Tongue (tissue), 2 donors: ENCODE measurements around the gene APCDD1L. TPM values are rescaled to one million over a fixed set of nuclear protein-coding genes. Genes with fewer than 3 reads are reported as not detected.
"Not testable (repeated sequence)": the region's sequence is repeated elsewhere in the genome, so short reads cannot be mapped to it uniquely, and the experiment has no call there.

Source experiments
- DNase-seq: peaks from one replicate; pipeline ENCODE4 v3.0.0-alpha.2; 2015
- total RNA-seq: library from RNA; depleted of rRNA; stranded (reverse); fragments of >200 nt; gene quantifications from one replicate; pipeline ENCODE4 v1.2.3, GENCODE V29; 2014

The APCDD1L gene
- total RNA-seq, 1 donor from 2014 or later = 5.1 TPM

- DNase-seq = peak; percentile 51
Observed at GRCh38 chr20:58514321-58515232, 622 bp downstream of the APCDD1L start.

DNA sequence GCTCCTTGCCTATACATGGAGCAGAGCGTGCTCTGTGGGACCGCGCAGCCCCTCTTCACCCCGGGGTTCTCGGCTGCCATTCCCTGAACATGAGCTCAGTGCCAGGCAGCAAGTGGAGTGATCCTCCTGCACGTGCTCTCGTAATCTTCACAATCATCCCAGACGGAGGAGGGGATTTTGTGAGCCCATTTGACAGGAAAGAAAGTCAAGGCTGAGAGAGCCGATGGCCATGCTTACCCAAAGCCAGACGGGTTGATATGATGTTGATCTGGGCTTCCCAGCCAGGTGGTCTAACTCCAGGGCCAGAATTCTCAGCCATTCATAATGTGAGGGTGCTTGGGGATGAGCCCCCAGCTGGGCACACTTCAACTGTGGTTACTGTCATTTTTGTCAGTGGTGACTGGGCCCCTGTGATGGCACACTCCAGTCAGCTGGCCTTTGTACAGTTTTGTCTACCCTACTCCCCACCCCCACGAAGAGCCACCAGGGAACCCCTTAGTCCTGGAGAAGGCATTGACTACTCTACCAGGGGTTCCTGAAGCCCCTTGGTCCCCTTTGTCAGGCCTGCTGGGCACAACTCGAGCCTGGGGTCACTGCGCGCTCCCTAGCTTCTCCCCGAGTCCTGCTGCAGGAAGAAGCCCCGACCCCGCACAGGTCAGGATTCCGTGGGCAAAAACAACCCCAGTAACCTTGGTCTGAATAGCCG is 1.5 kb downstream of the APCDD1L start:
- no peak for DNase-seq

DNA sequence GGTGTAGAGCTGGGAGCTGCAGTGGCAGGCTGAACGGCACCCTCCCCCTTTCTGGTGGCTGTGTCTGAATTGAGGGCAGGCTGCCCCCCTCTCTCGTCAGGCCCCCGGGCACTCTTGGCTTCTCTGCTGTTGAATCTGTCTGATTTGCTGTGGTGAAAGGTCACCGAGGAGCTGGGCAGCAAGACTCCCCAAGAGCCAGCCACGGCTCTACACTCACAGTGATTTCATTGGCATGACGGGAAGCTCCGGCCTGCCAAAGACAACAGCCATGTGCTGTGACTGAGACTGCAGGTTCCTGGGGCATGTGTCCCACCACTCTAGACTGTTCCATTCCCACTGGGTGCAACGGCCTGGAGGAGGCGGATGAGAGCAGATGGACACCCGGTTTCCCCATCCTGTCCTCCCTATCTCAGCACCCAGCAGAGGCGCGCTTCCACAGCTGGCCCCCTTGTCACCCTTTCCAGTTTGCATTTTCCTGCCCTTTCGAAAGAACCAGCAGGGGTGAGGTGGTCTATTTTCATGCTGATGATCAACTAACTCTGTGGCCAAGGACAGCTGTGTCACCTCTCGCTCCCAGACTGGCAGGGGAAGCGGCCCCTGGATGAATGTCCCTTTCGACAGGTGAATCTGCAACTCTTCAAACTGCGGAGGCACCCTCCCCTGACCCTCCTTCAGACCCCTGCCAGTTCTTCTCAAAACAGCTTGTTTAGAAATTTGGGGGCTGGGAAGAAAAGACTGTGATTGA is 2.2 kb downstream of the APCDD1L start:
- peak; percentile 52 for DNase-seq

DNA sequence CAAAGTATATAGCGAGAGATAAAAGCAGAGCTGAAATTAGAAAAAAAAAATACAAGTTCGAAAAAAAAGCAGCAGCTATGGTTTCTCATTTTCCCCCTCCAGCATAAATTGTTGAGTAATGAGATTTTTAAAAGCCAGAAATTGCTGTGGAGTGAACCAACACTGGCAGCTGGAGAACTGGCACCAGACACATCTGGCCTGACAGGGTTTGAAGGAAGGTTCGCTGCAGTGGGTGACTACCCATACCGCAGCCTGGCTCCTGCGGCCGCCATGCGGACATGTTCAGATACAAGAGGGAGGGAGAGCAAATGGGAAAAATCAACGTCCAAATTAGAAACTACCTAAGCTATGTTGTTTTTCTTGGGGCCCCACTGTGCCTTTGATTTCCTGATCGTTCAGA is 3.3 kb downstream of the APCDD1L start:
- peak; percentile 73 for DNase-seq

- DNase-seq = peak; percentile 52
Observed at GRCh38 chr20:58511364-58511763, 3.8 kb downstream of the APCDD1L start.

GRCh38 chr20:58510921-58511320 is 4.3 kb downstream of the APCDD1L start:
- DNase-seq = no peak

- DNase-seq = no peak
Observed at GRCh38 chr20:58508762-58509395, 6.3 kb downstream of the APCDD1L start.

- not testable (repeated sequence) for DNase-seq
Observed at GRCh38 chr20:58506999-58507398, 8.2 kb downstream of the APCDD1L start.

GRCh38 chr20:58504566-58504965 is 10.6 kb downstream of the APCDD1L start:
- DNase-seq = no peak

GRCh38 chr20:58503668-58504067 is 11.5 kb downstream of the APCDD1L start:
- DNase-seq = no peak

- DNase-seq = no peak
Observed at GRCh38 chr20:58500256-58500655, 14.9 kb downstream of the APCDD1L start.

- no peak for DNase-seq
Observed at GRCh38 chr20:58498470-58499068, 16.6 kb downstream of the APCDD1L start.

DNA sequence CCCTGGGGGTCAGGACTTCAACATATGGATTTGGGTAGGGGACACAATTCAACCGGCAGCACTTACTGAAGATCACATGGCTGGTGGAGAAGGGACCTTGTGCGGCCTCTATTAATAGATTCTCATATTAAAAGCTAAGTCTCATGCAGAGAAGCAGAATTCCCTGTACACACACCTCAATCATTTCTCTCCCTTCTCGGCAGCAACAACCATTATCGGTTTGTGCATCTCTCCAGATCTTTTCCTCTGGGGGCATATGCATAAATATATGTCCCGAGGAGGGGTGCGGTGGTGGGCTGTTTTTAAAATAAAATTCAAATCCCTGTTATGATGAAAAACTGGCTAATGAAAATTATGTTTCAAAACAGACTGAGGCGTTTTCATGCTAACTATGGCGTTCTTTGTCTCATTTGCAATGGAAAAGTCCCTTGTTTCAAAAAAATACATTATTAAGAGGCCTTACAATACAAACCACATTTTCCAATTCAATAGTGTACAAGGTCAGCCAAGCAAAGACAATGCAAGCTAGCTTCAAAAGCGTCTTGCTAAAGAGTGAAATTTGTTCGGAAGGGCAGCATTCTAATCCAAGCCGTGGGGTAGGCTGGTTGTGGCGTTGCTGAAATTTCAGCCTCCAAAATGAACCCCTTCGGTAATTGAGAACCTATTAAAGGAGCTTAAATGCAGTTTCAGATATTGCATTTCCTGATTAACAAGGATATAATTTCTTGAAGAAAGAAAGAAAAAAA is 17.3 kb downstream of the APCDD1L start:
- no peak for DNase-seq

GRCh38 chr20:58497076-58497641 is 18.0 kb downstream of the APCDD1L start:
- no peak for DNase-seq

- DNase-seq = no peak
Observed at GRCh38 chr20:58496429-58496769, 18.8 kb downstream of the APCDD1L start.

DNA sequence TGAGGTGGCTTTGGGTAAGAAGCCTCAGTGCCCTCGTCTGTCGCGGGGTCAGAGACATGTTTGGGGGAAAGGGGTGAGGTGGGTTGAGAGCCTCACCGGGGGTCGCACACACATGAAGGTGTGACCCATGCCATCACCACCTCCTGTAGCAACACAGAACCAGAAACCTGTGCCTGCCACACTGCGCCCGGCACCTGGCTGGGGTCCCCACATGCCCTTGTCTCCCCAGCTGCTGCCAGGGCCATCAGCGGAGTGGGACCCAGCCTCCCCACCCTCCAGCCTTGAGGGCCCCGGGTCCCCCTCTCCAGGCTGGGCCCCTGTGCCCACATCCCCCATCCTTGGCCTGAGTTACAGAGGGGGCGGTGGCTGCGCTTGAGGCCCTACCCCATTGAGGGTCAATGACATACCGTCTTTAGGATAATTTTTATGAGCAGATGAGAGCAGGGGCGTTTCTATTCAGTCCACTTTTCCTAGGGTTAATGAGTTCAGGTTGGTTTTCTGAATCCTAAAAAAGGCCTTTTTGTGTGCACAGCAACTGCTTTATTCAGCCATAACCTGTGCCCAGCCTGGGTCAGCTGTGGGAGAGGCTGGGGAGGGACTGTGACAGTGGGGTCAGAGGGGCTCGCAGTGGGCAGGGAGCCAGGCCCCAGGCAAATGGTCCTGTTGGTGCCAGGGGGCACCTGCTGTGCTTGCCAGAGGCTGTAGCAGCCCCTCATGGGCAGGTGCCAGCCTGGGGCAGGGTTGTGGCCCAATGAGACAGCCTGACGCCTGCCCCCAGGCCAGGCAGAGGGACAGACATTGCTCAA is 19.4 kb downstream of the APCDD1L start:
- DNase-seq = no peak

- no peak for DNase-seq
Observed at GRCh38 chr20:58494923-58495622, 20.1 kb downstream of the APCDD1L start.

DNA sequence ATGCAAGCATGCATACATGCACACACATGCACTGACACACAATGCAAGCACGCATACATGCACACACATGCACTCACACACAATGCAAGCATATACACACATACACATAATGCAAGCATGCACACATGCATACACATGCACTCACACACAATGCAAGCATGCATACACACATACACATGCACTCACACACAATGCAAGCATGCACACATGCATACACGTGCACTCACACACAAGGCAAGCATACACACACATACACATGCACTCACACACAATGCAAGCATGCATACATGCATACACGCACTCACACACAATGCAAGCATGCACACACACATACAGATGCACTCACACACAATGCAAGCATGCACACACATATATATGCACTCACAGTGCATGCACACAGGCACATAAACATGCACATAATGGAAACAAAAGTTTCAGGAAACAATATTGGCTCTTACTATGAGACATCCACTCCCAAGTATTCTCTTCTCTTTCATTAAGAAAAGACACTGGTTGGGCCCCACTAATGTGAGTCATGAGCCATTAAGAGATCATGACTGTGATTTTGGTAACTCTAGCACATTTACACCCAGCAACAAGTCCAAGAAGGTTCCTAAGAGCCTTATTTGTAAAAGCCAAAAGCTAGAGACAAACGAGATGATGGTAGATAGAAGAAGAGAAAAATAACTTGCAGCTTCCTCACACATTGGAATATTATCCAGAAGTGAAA is 22.2 kb downstream of the APCDD1L start:
- DNase-seq = no peak
